ENCODE data around the gene PPP1R26. TPM values are rescaled to one million over a fixed set of nuclear protein-coding genes. Genes with fewer than 3 reads are reported as not detected.

Gene PPP1R26
- total and polyA plus RNA-seq, 2 experiments from 2014 or later: 10.7 to 49.8 TPM

DNA sequence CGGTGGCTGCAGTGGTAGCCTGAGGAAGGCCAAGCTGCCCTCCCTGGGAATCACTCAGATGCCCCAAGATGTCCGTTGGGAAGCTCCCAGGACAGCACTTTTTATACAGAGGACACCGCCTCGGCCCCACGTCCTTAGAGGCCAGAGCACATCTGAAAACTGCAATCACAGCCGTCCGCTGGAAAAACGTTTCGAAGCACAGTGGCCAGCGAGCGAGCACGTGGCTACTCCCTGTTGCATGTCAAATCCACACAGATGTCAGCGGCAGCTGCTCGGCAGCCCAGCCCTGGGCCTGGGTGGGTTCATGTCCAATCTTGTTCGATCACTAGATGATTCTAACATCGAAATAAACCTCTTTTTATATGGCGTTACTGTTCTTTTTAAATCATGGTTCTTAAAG lies 8.9 kb downstream of the PPP1R26 start (continued):
- TF ChIP-seq, protein P1, sequence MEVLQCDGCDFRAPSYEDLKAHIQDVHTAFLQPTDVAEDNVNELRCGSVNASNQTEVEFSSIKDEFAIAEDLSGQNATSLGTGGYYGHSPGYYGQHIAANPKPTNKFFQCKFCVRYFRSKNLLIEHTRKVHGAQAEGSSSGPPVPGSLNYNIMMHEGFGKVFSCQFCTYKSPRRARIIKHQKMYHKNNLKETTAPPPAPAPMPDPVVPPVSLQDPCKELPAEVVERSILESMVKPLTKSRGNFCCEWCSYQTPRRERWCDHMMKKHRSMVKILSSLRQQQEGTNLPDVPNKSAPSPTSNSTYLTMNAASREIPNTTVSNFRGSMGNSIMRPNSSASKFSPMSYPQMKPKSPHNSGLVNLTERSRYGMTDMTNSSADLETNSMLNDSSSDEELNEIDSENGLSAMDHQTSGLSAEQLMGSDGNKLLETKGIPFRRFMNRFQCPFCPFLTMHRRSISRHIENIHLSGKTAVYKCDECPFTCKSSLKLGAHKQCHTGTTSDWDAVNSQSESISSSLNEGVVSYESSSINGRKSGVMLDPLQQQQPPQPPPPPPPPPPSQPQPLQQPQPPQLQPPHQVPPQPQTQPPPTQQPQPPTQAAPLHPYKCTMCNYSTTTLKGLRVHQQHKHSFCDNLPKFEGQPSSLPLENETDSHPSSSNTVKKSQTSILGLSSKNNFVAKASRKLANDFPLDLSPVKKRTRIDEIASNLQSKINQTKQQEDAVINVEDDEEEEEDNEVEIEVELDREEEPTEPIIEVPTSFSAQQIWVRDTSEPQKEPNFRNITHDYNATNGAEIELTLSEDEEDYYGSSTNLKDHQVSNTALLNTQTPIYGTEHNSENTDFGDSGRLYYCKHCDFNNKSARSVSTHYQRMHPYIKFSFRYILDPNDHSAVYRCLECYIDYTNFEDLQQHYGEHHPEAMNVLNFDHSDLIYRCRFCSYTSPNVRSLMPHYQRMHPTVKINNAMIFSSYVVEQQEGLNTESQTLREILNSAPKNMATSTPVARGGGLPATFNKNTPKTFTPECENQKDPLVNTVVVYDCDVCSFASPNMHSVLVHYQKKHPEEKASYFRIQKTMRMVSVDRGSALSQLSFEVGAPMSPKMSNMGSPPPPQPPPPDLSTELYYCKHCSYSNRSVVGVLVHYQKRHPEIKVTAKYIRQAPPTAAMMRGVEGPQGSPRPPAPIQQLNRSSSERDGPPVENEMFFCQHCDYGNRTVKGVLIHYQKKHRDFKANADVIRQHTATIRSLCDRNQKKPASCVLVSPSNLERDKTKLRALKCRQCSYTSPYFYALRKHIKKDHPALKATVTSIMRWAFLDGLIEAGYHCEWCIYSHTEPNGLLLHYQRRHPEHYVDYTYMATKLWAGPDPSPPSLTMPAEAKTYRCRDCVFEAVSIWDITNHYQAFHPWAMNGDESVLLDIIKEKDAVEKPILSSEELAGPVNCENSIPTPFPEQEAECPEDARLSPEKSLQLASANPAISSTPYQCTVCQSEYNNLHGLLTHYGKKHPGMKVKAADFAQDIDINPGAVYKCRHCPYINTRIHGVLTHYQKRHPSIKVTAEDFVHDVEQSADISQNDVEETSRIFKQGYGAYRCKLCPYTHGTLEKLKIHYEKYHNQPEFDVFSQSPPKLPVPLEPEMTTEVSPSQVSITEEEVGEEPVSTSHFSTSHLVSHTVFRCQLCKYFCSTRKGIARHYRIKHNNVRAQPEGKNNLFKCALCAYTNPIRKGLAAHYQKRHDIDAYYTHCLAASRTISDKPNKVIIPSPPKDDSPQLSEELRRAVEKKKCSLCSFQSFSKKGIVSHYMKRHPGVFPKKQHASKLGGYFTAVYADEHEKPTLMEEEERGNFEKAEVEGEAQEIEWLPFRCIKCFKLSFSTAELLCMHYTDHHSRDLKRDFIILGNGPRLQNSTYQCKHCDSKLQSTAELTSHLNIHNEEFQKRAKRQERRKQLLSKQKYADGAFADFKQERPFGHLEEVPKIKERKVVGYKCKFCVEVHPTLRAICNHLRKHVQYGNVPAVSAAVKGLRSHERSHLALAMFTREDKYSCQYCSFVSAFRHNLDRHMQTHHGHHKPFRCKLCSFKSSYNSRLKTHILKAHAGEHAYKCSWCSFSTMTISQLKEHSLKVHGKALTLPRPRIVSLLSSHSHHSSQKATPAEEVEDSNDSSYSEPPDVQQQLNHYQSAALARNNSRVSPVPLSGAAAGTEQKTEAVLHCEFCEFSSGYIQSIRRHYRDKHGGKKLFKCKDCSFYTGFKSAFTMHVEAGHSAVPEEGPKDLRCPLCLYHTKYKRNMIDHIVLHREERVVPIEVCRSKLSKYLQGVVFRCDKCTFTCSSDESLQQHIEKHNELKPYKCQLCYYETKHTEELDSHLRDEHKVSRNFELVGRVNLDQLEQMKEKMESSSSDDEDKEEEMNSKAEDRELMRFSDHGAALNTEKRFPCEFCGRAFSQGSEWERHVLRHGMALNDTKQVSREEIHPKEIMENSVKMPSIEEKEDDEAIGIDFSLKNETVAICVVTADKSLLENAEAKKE (CRISPR knock-in tag; IDR thresholded peaks at IDR 0.05): no peak
- TF ChIP-seq JUNB (IDR thresholded peaks at IDR 0.05; ENCODE audit: unreplicated experiment): no peak
- no peak for TF ChIP-seq EZH2phosphoT487 (IDR thresholded peaks at IDR 0.05; ENCODE audit: unreplicated experiment)
- no peak for TF ChIP-seq STAT1 (IDR thresholded peaks at IDR 0.05; ENCODE audit: unreplicated experiment)
- no peak for TF ChIP-seq NANOG (IDR thresholded peaks at IDR 0.05; ENCODE audit: borderline replicate concordance)
- no peak for TF ChIP-seq ZNF114 (CRISPR knock-in tag; IDR thresholded peaks at IDR 0.05)
- TF ChIP-seq, protein P2, sequence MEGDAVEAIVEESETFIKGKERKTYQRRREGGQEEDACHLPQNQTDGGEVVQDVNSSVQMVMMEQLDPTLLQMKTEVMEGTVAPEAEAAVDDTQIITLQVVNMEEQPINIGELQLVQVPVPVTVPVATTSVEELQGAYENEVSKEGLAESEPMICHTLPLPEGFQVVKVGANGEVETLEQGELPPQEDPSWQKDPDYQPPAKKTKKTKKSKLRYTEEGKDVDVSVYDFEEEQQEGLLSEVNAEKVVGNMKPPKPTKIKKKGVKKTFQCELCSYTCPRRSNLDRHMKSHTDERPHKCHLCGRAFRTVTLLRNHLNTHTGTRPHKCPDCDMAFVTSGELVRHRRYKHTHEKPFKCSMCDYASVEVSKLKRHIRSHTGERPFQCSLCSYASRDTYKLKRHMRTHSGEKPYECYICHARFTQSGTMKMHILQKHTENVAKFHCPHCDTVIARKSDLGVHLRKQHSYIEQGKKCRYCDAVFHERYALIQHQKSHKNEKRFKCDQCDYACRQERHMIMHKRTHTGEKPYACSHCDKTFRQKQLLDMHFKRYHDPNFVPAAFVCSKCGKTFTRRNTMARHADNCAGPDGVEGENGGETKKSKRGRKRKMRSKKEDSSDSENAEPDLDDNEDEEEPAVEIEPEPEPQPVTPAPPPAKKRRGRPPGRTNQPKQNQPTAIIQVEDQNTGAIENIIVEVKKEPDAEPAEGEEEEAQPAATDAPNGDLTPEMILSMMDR (conservative IDR thresholded peaks at IDR 0.05; ENCODE audit: low read depth in 2 of 2): no peak
- TF ChIP-seq, protein P3, sequence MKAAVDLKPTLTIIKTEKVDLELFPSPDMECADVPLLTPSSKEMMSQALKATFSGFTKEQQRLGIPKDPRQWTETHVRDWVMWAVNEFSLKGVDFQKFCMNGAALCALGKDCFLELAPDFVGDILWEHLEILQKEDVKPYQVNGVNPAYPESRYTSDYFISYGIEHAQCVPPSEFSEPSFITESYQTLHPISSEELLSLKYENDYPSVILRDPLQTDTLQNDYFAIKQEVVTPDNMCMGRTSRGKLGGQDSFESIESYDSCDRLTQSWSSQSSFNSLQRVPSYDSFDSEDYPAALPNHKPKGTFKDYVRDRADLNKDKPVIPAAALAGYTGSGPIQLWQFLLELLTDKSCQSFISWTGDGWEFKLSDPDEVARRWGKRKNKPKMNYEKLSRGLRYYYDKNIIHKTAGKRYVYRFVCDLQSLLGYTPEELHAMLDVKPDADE (IDR thresholded peaks at IDR 0.05): no peak
- no peak for TF ChIP-seq ZNF331 (CRISPR knock-in tag; IDR thresholded peaks at IDR 0.05; ENCODE audit: low read depth)
- TF ChIP-seq CREB1 (CRISPR knock-in tag; IDR thresholded peaks at IDR 0.05; ENCODE audit: low read depth): no peak

Measured in GM23338 (cell line).